ENCODE measurements around the gene ADI1.

Gene ADI1

GRCh38 chr2:3491716-3492474 lies 27.4 kb downstream of the ADI1 start:
- CTCF ChIA-PET = interaction anchor here (1.0 kb wide), 1 partner anchor 30 kb away, joined by 4 read pairs; no protein-coding TSS in a partner anchor
- no peak for TF ChIP-seq CTCF (IDR thresholded peaks at IDR 0.05; ENCODE audit: control extremely low read depth, extremely low read depth, low read depth, missing control alignments)
- DNase-seq (ENCODE audit: extremely low spot score) = peak; percentile 19
- POLR2A ChIA-PET = no interaction called here

DNA sequence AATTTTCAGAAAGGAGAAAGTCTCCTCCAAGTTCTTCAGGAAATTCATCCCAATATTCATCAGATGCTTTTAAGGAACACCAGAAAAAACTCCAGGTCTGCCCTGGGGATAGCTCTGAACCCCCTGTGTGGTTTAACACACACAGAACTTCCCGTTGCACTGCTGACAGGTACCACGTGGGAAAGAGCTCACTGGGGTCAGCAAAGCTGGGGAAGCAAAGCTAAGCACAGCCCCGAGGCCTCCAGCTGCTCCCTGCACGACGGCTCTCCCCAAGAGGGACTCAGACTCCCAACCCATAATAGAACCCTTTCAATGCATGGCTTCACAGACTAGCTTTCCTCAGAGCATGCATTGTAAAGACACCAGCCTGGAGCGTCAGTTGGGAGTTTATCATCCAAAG lies 28.0 kb downstream of the ADI1 start:
- no peak for TF ChIP-seq CTCF (IDR thresholded peaks at IDR 0.05; ENCODE audit: control extremely low read depth, extremely low read depth, low read depth, missing control alignments)
- DNase-seq (ENCODE audit: extremely low spot score) = peak; percentile 18
- ChIA-PET POLR2A (no interaction called here), CTCF (interaction anchor here (1.0 kb wide), 1 partner anchor 29 kb away, joined by 4 read pairs; no protein-coding TSS in a partner anchor)

DNA sequence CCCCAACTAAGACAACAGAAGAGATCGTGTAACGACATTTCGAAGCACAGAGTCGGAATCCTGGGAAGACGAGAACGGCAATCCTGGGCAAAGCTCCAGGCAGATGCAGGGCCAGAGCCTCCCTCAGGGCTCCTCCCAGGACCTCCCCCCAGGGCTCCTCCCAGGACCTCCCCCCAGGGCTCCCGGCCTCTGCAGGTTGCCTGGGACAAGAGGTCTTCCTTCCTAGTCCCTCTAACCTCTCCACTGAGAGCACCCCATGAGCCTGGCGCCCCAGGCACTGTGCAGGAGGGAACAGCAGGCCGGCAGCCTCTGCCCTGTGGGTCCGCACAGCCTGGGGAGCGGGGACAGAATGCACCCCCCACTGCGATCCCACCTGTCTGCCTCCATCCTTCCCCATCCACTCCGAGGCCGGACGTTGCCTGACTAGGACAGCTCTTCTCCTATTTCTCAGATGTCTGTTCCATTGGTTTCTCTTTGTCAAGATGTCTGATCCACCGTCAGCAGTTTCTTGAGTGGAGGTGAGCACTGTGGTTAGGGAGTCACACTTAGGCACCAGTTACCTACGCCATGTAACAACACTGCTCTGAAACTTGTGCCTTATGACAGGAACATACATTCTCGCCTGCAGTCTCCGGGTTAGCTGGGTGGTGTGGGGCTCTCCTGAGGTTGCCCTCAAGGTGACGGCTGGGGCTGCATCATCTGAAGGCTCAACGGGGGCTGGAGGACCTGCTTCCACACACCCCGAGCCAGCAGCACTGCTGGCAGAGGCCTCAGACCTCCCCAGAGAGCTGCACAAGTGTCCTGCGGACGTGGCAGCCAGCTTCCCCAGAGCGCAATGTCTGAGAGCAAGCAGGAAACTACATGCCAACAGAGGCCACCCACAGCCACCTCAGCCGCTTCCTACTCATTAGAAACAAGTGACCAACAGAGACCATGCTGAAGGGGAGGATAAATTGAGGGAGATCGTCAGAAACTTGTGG lies 28.9 kb downstream of the ADI1 start:
- DNase-seq (ENCODE audit: extremely low spot score) = no peak
- CTCF ChIA-PET = interaction anchor here (1.0 kb wide), 1 partner anchor 29 kb away, joined by 4 read pairs; no protein-coding TSS in a partner anchor
- POLR2A ChIA-PET = no interaction called here
- TF ChIP-seq CTCF (IDR thresholded peaks at IDR 0.05; ENCODE audit: control extremely low read depth, extremely low read depth, low read depth, missing control alignments) = no peak

- POLR2A ChIA-PET = no interaction called here
- DNase-seq (ENCODE audit: extremely low spot score) = no peak
- no peak for TF ChIP-seq CTCF (IDR thresholded peaks at IDR 0.05; ENCODE audit: control extremely low read depth, extremely low read depth, low read depth, missing control alignments)
- CTCF ChIA-PET = no interaction called here
Observed at GRCh38 chr2:3489764-3490115, 29.6 kb downstream of the ADI1 start.

DNA sequence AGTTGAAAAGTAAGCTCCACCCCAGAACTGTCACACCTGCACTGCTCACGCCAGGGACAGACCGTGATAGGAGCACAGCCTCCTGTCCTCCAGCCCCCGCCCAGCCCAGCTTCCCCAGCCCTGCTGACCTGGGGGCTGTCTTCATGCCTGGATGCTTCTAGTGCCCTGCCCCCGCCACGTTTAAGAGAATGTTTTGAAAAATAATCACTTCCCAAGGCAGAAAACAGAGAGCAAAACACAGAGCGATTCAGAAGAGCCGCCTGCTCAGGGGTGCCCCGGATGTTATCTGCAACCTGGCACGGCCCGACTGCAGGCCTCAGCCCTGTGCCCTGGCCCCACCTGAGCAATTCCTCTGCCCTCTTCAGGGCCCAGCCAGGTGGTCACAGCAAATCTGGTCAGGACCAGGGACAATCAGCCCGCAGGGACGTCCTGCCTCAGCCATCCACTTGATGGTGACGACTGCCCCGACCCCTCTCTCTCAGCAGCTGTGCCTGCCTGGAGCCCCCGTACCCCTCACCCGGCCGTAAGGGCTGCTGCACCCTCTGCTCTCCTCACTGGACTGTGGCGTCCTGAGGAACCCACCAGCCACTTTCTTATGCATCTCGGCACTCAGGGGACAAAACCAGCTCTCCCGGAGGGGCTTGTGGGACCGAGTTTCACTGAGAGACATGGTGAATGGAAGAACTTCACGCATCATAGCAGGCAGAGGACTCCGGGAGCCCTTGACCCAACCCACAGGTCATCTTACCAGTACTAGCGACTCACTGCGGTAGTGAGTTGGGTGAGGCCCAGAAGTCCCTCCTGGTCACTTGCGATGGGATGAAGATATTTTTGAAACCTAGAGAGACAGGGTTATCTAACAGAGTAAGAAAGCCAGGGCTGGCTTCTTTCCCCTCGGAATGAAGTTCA lies 30.2 kb downstream of the ADI1 start:
- ChIA-PET CTCF (no interaction called here), POLR2A (no interaction called here)
- no peak for TF ChIP-seq CTCF (IDR thresholded peaks at IDR 0.05; ENCODE audit: control extremely low read depth, extremely low read depth, low read depth, missing control alignments)
- DNase-seq (ENCODE audit: extremely low spot score) = no peak
